ENCODE measurements around the gene WIZ.

WIZ gene

GRCh38 chr19:15447057-15447456 lies 2.7 kb downstream of the WIZ start:
- Histone ChIP-seq H3K4me3 (ENCODE audit: low read depth, low read length) (no peak overlapping the region), H3K27ac (no peak overlapping the region), H3K27me3 (replicated peaks) (no peaks in the 10 kb centered on the region), H3K36me3 (replicated peaks) (no peaks in the 10 kb centered on the region)
- in situ Hi-C loops (cut with HindIII; ENCODE audit: low pct_ligation_motif_present, low sequenced_read_pairs): no loop called here
- no peak for DNase-seq
- TF ChIP-seq CTCF (IDR thresholded peaks at IDR 0.05; ENCODE audit: low read depth, low read length, missing control alignments): no peak

GRCh38 chr19:15445807-15446376 lies 3.9 kb downstream of the WIZ start:
- no peak for DNase-seq
- Histone ChIP-seq H3K36me3 (replicated peaks) (no peaks in the 10 kb centered on the region), H3K27me3 (replicated peaks) (no peaks in the 10 kb centered on the region), H3K4me3 (ENCODE audit: low read depth, low read length) (no peak overlapping the region), H3K27ac (no peak overlapping the region)
- no peak for TF ChIP-seq CTCF (IDR thresholded peaks at IDR 0.05; ENCODE audit: low read depth, low read length, missing control alignments)
- in situ Hi-C loops (cut with HindIII; ENCODE audit: low pct_ligation_motif_present, low sequenced_read_pairs): no loop called here

GRCh38 chr19:15445227-15445605 lies 4.5 kb downstream of the WIZ start:
- TF ChIP-seq CTCF (IDR thresholded peaks at IDR 0.05; ENCODE audit: low read depth, low read length, missing control alignments): no peak
- H3K27me3 ChIP-seq (replicated peaks): no peaks in the 10 kb centered on the region
- in situ Hi-C loops (cut with HindIII; ENCODE audit: low pct_ligation_motif_present, low sequenced_read_pairs): no loop called here

GRCh38 chr19:15444505-15445226 lies 5.1 kb downstream of the WIZ start:
- no peak overlapping the region for H3K4me3 ChIP-seq (ENCODE audit: low read depth, low read length)
- H3K36me3 ChIP-seq (replicated peaks): no peaks in the 10 kb centered on the region
- DNase-seq: no peak
- H3K27me3 ChIP-seq (replicated peaks): no peaks in the 10 kb centered on the region
- TF ChIP-seq CTCF (IDR thresholded peaks at IDR 0.05; ENCODE audit: low read depth, low read length, missing control alignments): no peak
- H3K27ac ChIP-seq: no peak overlapping the region
- in situ Hi-C loops (cut with HindIII; ENCODE audit: low pct_ligation_motif_present, low sequenced_read_pairs): no loop called here

More at GRCh38 chr19:15445227-15445605, 4.5 kb downstream of the WIZ start:
- no peak for DNase-seq
- Histone ChIP-seq H3K27ac (no peak overlapping the region), H3K36me3 (replicated peaks) (no peaks in the 10 kb centered on the region), H3K4me3 (ENCODE audit: low read depth, low read length) (no peak overlapping the region)

- H3K36me3 ChIP-seq (replicated peaks): no peaks in the 10 kb centered on the region
- no peak for DNase-seq
- H3K27me3 ChIP-seq (replicated peaks): no peaks in the 10 kb centered on the region
- no peak overlapping the region for H3K27ac ChIP-seq
- in situ Hi-C loops (cut with HindIII; ENCODE audit: low pct_ligation_motif_present, low sequenced_read_pairs): no loop called here
- TF ChIP-seq CTCF (IDR thresholded peaks at IDR 0.05; ENCODE audit: low read depth, low read length, missing control alignments): no peak
- no peak overlapping the region for H3K4me3 ChIP-seq (ENCODE audit: low read depth, low read length)
Observed at GRCh38 chr19:15443838-15444237, 5.9 kb downstream of the WIZ start.

GRCh38 chr19:15443325-15443724 lies 6.4 kb downstream of the WIZ start:
- DNase-seq: no peak
- no peaks in the 10 kb centered on the region for H3K36me3 ChIP-seq (replicated peaks)
- no peak overlapping the region for H3K4me3 ChIP-seq (ENCODE audit: low read depth, low read length)
- H3K27ac ChIP-seq: no peak overlapping the region
- no peaks in the 10 kb centered on the region for H3K27me3 ChIP-seq (replicated peaks)
- TF ChIP-seq CTCF (IDR thresholded peaks at IDR 0.05; ENCODE audit: low read depth, low read length, missing control alignments): no peak
- in situ Hi-C loops (cut with HindIII; ENCODE audit: low pct_ligation_motif_present, low sequenced_read_pairs): no loop called here

Data from brain microvascular endothelial cell (primary cell).